ENCODE data around the gene MBOAT2.

DNA sequence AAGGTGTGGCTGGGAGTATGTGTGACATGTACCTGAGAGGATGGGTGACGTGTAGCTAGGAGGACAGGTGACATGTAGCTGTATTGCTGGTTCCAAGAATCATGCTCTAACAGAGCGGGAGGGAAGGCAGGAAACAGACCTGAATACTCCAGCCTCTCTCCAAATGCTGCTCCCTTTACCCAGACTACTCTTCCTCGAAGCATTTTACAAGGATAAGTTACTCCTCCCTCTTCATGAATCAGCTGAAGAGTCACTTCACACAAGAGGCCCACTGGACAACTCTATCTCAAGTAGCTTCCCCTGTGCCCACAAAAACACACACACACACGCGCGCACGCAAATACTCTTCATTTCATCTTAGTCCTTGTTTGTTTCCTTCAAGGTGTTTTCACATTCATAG, 113.5 kb downstream of the MBOAT2 start:
- TF ChIP-seq, protein P1, sequence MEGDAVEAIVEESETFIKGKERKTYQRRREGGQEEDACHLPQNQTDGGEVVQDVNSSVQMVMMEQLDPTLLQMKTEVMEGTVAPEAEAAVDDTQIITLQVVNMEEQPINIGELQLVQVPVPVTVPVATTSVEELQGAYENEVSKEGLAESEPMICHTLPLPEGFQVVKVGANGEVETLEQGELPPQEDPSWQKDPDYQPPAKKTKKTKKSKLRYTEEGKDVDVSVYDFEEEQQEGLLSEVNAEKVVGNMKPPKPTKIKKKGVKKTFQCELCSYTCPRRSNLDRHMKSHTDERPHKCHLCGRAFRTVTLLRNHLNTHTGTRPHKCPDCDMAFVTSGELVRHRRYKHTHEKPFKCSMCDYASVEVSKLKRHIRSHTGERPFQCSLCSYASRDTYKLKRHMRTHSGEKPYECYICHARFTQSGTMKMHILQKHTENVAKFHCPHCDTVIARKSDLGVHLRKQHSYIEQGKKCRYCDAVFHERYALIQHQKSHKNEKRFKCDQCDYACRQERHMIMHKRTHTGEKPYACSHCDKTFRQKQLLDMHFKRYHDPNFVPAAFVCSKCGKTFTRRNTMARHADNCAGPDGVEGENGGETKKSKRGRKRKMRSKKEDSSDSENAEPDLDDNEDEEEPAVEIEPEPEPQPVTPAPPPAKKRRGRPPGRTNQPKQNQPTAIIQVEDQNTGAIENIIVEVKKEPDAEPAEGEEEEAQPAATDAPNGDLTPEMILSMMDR (IDR thresholded peaks at IDR 0.05) = no peak
- TF ChIP-seq EP300 (IDR thresholded peaks at IDR 0.05) = no peak
